SK-N-SH treated with all-trans-retinoic acid at 6 μM for 48 hours (cell line): ENCODE results near the gene CIC.

Experiments used
- ATAC-seq: fragments of 200-7000 bp; cut with Tn5 transposase; 3 replicates; pipeline ENCODE4 v1.9.1; 2020; ENCODE audit warnings: mild to moderate bottlenecking, moderate library complexity
- BACH2 ChIP-seq: fragments of 250-450 bp; sonication (Bioruptor Pico); IDR thresholded peaks from 2 replicates; pipeline ENCODE4 v1.9.0; 2021; ENCODE audit warnings: mild to moderate bottlenecking, borderline replicate concordance
- CSDC2 ChIP-seq: fragments of 250-450 bp; sonication (Bioruptor Pico); IDR thresholded peaks from 2 replicates; pipeline ENCODE4 v1.5.0; 2020; ENCODE audit warnings: mild to moderate bottlenecking, moderate library complexity
- CSRNP3 ChIP-seq: fragments of 250-450 bp; sonication (Bioruptor Pico); IDR thresholded peaks from 2 replicates; pipeline ENCODE4 v1.5.1; 2021; ENCODE audit warnings: mild to moderate bottlenecking, moderate library complexity
- ESRRG ChIP-seq: fragments of 250-450 bp; sonication (Bioruptor Pico); IDR thresholded peaks from 2 replicates; pipeline ENCODE4 v1.6.1; 2021; ENCODE audit warnings: mild to moderate bottlenecking
- GLIS3 ChIP-seq: fragments of 250-450 bp; sonication (Bioruptor Pico); IDR thresholded peaks from 2 replicates; pipeline ENCODE4 v1.5.0; 2020; ENCODE audit warnings: mild to moderate bottlenecking, moderate library complexity
- ISL1 ChIP-seq: fragments of 250-450 bp; sonication (Bioruptor Pico); IDR thresholded peaks from 2 replicates; pipeline ENCODE4 v2.1.2; 2022; ENCODE audit warnings: mild to moderate bottlenecking, moderate library complexity
- PATZ1 ChIP-seq: fragments of 250-450 bp; sonication (Bioruptor Pico); IDR thresholded peaks from 2 replicates; pipeline ENCODE4 v1.8.0; 2020; ENCODE audit warnings: mild to moderate bottlenecking, moderate library complexity, borderline replicate concordance
- POU6F1 ChIP-seq: fragments of 250-450 bp; sonication (Bioruptor Pico); IDR thresholded peaks from 2 replicates; pipeline ENCODE4 v1.8.0; 2021; ENCODE audit warnings: low read depth, mild to moderate bottlenecking, moderate library complexity, borderline replicate concordance
- PPARA ChIP-seq: fragments of 250-450 bp; sonication (Bioruptor Pico); IDR thresholded peaks from 2 replicates; pipeline ENCODE4 v1.5.0; 2020; ENCODE audit warnings: mild to moderate bottlenecking, borderline replicate concordance
- RARB ChIP-seq: fragments of 250-450 bp; sonication (Bioruptor Pico); IDR thresholded peaks from 2 replicates; pipeline ENCODE4 v1.8.0; 2021; ENCODE audit warnings: mild to moderate bottlenecking, moderate library complexity
- SNAI2 ChIP-seq: fragments of 250-450 bp; sonication (Bioruptor Pico); IDR thresholded peaks from 2 replicates; pipeline ENCODE4 v1.5.0; 2020; ENCODE audit warnings: mild to moderate bottlenecking, moderate library complexity
- TCF4 ChIP-seq: fragments of 250-450 bp; sonication (Bioruptor Pico); IDR thresholded peaks from 2 replicates; pipeline ENCODE4 v1.8.0; 2021; ENCODE audit warnings: mild to moderate bottlenecking, moderate library complexity, borderline replicate concordance
- TSHZ2 ChIP-seq: fragments of 250-450 bp; sonication (Bioruptor Pico); IDR thresholded peaks from 2 replicates; pipeline ENCODE4 v1.5.0; 2020; ENCODE audit warnings: mild to moderate bottlenecking, moderate library complexity
- ZC3H10 ChIP-seq: fragments of 250-450 bp; sonication (Bioruptor Pico); IDR thresholded peaks from 2 replicates; pipeline ENCODE4 v1.5.1; 2021; ENCODE audit warnings: mild to moderate bottlenecking, moderate library complexity
- ZFP3 ChIP-seq: fragments of 250-450 bp; sonication (Bioruptor Pico); IDR thresholded peaks from 2 replicates; pipeline ENCODE4 v1.5.0; 2020; ENCODE audit warnings: mild to moderate bottlenecking, moderate library complexity
- ZFP30 ChIP-seq: fragments of 450-650 bp; formaldehyde crosslinking; IDR thresholded peaks from 2 replicates; pipeline ENCODE4 v1.5.0; 2022; ENCODE audit warnings: mild to moderate bottlenecking, moderate library complexity
- ZNF70 ChIP-seq: fragments of 450-650 bp; formaldehyde crosslinking; IDR thresholded peaks from 2 replicates; pipeline ENCODE4 v1.5.0; 2020; ENCODE audit warnings: mild to moderate bottlenecking, moderate library complexity
- ZNF8 ChIP-seq: fragments of 450-650 bp; formaldehyde crosslinking; IDR thresholded peaks from 2 replicates; pipeline ENCODE4 v1.5.0; 2020; ENCODE audit warnings: mild to moderate bottlenecking, moderate library complexity

CIC gene

GRCh38 chr19:42268704-42269477 lies at the start of gene CIC:
CIC (plus strand) TSS chr19:42269252; CDS start chr19:42271784, 2,532 bp downstream.
- TF ChIP-seq POU6F1 (CRISPR knock-in tag) (no peak), ZNF70 (no peak)
- ATAC-seq: peak; percentile 95

- TF ChIP-seq ZNF8 (no peak), SNAI2 (CRISPR knock-in tag) (no peak), ZFP30 (CRISPR knock-in tag) (no peak), ZC3H10 (CRISPR knock-in tag) (no peak), GLIS3 (no peak), PPARA (CRISPR knock-in tag) (no peak), BACH2 (CRISPR knock-in tag) (no peak), ESRRG (CRISPR knock-in tag) (no peak), ISL1 (CRISPR knock-in tag) (no peak)
- ATAC-seq: peak; percentile 93
These were observed 49.0 kb upstream of the CIC start, which contains the start of gene ZNF526 for GRCh38 chr19:42219812-42220750. ZNF526 (plus strand) TSS chr19:42220312; CDS start chr19:42224404, 4,092 bp downstream.

- no peak for TF ChIP-seq ZC3H10 (CRISPR knock-in tag)
- no peak for TF ChIP-seq TSHZ2
- no peak for TF ChIP-seq CSDC2 (CRISPR knock-in tag)
- ATAC-seq: no peak
These were observed 48.3 kb upstream of the CIC start for GRCh38 chr19:42220751-42221097.

- TF ChIP-seq ZNF70 (no peak), ZFP3 (CRISPR knock-in tag) (no peak), CSRNP3 (no peak), ISL1 (CRISPR knock-in tag) (no peak), ZFP30 (CRISPR knock-in tag) (no peak), SNAI2 (CRISPR knock-in tag) (no peak), PATZ1 (CRISPR knock-in tag) (no peak), TCF4 (CRISPR knock-in tag) (no peak), RARB (CRISPR knock-in tag) (no peak), GLIS3 (no peak), PPARA (CRISPR knock-in tag) (no peak), TSHZ2 (no peak), POU6F1 (CRISPR knock-in tag) (no peak)
- TF ChIP-seq, all 23 proteins: peak for 0
- no peak for ATAC-seq
These were observed 43.9 kb upstream of the CIC start for GRCh38 chr19:42224940-42225717.
